OCI-LY7 (cell line): Measurements from ENCODE around the gene AMIGO2.

Experiments
- EZH2phosphoT487 ChIP-seq: fragments of 200-600 bp; sonication (generic); IDR thresholded peaks from 2 replicates; pipeline ENCODE4 v1.6.1; 2018; ENCODE audit warnings: low read depth, borderline replicate concordance, mild to moderate bottlenecking, mixed run types, antibody characterized with exemption, low read length, moderate library complexity, mixed read lengths
- TF ChIP-seq, protein P1 (sequence below): fragments of 200-600 bp; sonication (generic); conservative IDR thresholded peaks from 2 replicates; pipeline ENCODE4 v1.5.1; 2014; ENCODE audit warnings: mild to moderate bottlenecking, antibody characterized with exemption, low read length, moderate library complexity, mixed read lengths

DNA sequence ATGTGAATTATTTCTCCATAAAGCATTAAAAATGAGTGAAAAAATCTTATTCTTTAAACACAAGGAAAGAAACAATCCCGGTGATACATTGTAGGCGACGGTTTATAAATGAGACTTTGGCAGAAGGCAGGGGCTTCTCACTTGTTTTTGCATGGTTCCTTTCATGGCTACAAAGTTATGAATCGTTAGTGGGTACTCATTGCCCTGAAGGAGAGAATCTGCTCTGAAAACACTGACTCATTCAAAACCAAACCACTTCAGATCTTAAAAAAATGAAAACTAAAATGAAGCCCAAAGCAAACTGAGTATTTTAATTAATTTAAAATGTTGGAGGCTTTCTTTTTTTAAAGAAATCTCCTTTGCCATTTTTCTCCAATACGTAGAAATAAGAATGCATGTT lies 41.4 kb upstream of the AMIGO2 start:
- TF ChIP-seq, protein P1, sequence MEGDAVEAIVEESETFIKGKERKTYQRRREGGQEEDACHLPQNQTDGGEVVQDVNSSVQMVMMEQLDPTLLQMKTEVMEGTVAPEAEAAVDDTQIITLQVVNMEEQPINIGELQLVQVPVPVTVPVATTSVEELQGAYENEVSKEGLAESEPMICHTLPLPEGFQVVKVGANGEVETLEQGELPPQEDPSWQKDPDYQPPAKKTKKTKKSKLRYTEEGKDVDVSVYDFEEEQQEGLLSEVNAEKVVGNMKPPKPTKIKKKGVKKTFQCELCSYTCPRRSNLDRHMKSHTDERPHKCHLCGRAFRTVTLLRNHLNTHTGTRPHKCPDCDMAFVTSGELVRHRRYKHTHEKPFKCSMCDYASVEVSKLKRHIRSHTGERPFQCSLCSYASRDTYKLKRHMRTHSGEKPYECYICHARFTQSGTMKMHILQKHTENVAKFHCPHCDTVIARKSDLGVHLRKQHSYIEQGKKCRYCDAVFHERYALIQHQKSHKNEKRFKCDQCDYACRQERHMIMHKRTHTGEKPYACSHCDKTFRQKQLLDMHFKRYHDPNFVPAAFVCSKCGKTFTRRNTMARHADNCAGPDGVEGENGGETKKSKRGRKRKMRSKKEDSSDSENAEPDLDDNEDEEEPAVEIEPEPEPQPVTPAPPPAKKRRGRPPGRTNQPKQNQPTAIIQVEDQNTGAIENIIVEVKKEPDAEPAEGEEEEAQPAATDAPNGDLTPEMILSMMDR: no peak
- no peak for TF ChIP-seq EZH2phosphoT487
